ENCODE data around the gene DAD1.

GRCh38 chr14:22634233-22634900 lies 45.3 kb upstream of the DAD1 start:
- TF ChIP-seq, protein P1, sequence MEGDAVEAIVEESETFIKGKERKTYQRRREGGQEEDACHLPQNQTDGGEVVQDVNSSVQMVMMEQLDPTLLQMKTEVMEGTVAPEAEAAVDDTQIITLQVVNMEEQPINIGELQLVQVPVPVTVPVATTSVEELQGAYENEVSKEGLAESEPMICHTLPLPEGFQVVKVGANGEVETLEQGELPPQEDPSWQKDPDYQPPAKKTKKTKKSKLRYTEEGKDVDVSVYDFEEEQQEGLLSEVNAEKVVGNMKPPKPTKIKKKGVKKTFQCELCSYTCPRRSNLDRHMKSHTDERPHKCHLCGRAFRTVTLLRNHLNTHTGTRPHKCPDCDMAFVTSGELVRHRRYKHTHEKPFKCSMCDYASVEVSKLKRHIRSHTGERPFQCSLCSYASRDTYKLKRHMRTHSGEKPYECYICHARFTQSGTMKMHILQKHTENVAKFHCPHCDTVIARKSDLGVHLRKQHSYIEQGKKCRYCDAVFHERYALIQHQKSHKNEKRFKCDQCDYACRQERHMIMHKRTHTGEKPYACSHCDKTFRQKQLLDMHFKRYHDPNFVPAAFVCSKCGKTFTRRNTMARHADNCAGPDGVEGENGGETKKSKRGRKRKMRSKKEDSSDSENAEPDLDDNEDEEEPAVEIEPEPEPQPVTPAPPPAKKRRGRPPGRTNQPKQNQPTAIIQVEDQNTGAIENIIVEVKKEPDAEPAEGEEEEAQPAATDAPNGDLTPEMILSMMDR (IDR thresholded peaks at IDR 0.05), result no peak
- TF ChIP-seq NFIC (IDR thresholded peaks at IDR 0.05; ENCODE audit: borderline replicate concordance), result no peak
- no peak for TF ChIP-seq REST (IDR thresholded peaks at IDR 0.05; ENCODE audit: low read depth, low read length)
- no peak for TF ChIP-seq SIN3A (IDR thresholded peaks at IDR 0.05; ENCODE audit: borderline replicate concordance, low read depth, low read length)
- TF ChIP-seq EP300 (IDR thresholded peaks at IDR 0.05; ENCODE audit: borderline replicate concordance in 1 of 2, low read depth in 1 of 2, low read length in 1 of 2), result no peak
- no peak for TF ChIP-seq EZH2phosphoT487 (IDR thresholded peaks at IDR 0.05; ENCODE audit: borderline replicate concordance, low read depth)
- TF ChIP-seq RFX5 (IDR thresholded peaks at IDR 0.05; ENCODE audit: low read length), result no peak
- TF ChIP-seq FOXM1 (IDR thresholded peaks at IDR 0.05; ENCODE audit: low read depth), result no peak
- TF ChIP-seq TCF12 (IDR thresholded peaks at IDR 0.05), result no peak

Measured in SK-N-SH (cell line).